T-cell (primary cell): Measurements from ENCODE around the gene ELFN2. TPM values are rescaled to one million over a fixed set of nuclear protein-coding genes. Genes with fewer than 3 reads are reported as not detected.

ENCODE experiments used
- ATAC-seq, 4 experiments: fragments of 200-7000 bp in 3 of 4; fragments of 150-1000 bp in 1 of 4; cut with Tn5 transposase; replicated peaks in 1 of 4; 1 replicate in 3 of 4; 2 replicates in 1 of 4; pipeline ENCODE4 v1.10.0; 2021; ENCODE audit warnings: moderate library complexity in 3 of 4, mild to moderate bottlenecking in 2 of 4, moderate number of reproducible peaks in 1 of 4
- CTCF ChIA-PET, 2 donors: fragments of 300-600 bp; sonication (Branson Sonifier 250); formaldehyde crosslinking; loops; one replicate each; lab custom pipeline; 2022; ENCODE audit warnings: antibody characterized with exemption in 2 of 2; lab: Charles Lee
- POLR2A ChIA-PET, 2 donors: fragments of 300-600 bp; sonication (Branson Sonifier 250); formaldehyde crosslinking; loops; one replicate each; lab custom pipeline; 2022; ENCODE audit warnings: antibody characterized with exemption in 2 of 2; lab: Charles Lee
- DNase-seq, 35 experiments: peaks; one replicate each; pipeline versions ENCODE4 v3.0.0 to v3.0.0-alpha.2; 2013 to 2023
- H3K27ac ChIP-seq: one replicate; pipeline ENCODE4 v1.5.1; 2013; ENCODE audit warnings: low read length
- H3K27me3 ChIP-seq, 2 experiments: replicated peaks in 1 of 2; 1 replicate in 1 of 2; 2 replicates in 1 of 2; pipeline versions ENCODE4 v1.6.1 to v1.7.0; 2013; ENCODE audit warnings: low read length in 1 of 2, mixed read lengths in 1 of 2; ENCODE audit not compliant: control insufficient read depth in 2 of 2, insufficient read depth in 2 of 2; ENCODE audit errors: extremely low read depth in 1 of 2
- H3K36me3 ChIP-seq, 2 donors: 1 replicate in 1 of 2; 2 replicates in 1 of 2; pipeline versions ENCODE4 v1.6.1 to v1.7.0; 2013; ENCODE audit warnings: low read length in 1 of 2; ENCODE audit not compliant: control insufficient read depth in 2 of 2, insufficient read depth in 1 of 2; ENCODE audit errors: extremely low read depth in 1 of 2
- H3K4me1 ChIP-seq, 2 experiments: 1 replicate in 1 of 2; 2 replicates in 1 of 2; pipeline versions ENCODE4 v1.6.1 to v1.7.0; 2013; ENCODE audit warnings: low read length in 2 of 2, mixed read lengths in 1 of 2; ENCODE audit not compliant: insufficient read depth in 2 of 2, control insufficient read depth in 1 of 2; ENCODE audit errors: extremely low read depth in 1 of 2
- H3K4me3 ChIP-seq, 2 donors: 1 replicate in 1 of 2; 2 replicates in 1 of 2; pipeline versions ENCODE4 v1.5.1 to v1.7.0; 2013; ENCODE audit warnings: mild to moderate bottlenecking in 2 of 2, low read length in 1 of 2, moderate library complexity in 1 of 2; ENCODE audit not compliant: control insufficient read depth in 1 of 2; ENCODE audit errors: extremely low read depth in 1 of 2
- H3K9me3 ChIP-seq: 2 replicates; pipeline ENCODE4 v1.7.0; 2013
- H3K27ac Mint-ChIP-seq, 2 donors: one replicate each; pipeline ENCODE4 v1.8.0; 2020 to 2021; ENCODE audit warnings: mild to moderate bottlenecking in 2 of 2, mixed read lengths in 2 of 2
- H3K27me3 Mint-ChIP-seq, 2 donors: one replicate each; pipeline ENCODE4 v1.8.0; 2021 to 2022; ENCODE audit warnings: mixed read lengths in 2 of 2
- H3K36me3 Mint-ChIP-seq: one replicate; pipeline ENCODE4 v1.8.0; 2021; ENCODE audit warnings: mixed read lengths
- H3K4me1 Mint-ChIP-seq, 3 donors: one replicate each; pipeline ENCODE4 v1.8.0; 2020 to 2022; ENCODE audit warnings: mixed read lengths in 3 of 3, mild to moderate bottlenecking in 1 of 3
- H3K4me3 Mint-ChIP-seq, 3 donors: one replicate each; pipeline ENCODE4 v1.8.0; 2020 to 2022; ENCODE audit warnings: mild to moderate bottlenecking in 3 of 3, mixed read lengths in 3 of 3, moderate library complexity in 3 of 3
- H3K9me3 Mint-ChIP-seq, 3 donors: one replicate each; pipeline ENCODE4 v1.8.0; 2020 to 2022; ENCODE audit warnings: mixed read lengths in 3 of 3
- WGBS: methylation state at CpG from one replicate; pipeline ENCODE4 v1.1.5; 2013; ENCODE audit warnings: missing lambda C conversion rate; ENCODE audit not compliant: insufficient coverage; 5-methylcytosine and 5-hydroxymethylcytosine counted together
- total RNA-seq, 35 experiments: library from RNA in 6 of 35; stranded (reverse) in 6 of 35; fragments of 120-200 nt in 1 of 35; gene quantifications; one replicate each; pipeline versions ENCODE4 v1.2.1 to v1.2.4 and lab custom pipeline; 2013 to 2026

The ELFN2 gene
- total RNA-seq, 5 donors from 2014 or later (not counting 1 experiment from before 2014, with no cell fraction given), result 0.09 to 0.88 (median 0.70) TPM

DNA sequence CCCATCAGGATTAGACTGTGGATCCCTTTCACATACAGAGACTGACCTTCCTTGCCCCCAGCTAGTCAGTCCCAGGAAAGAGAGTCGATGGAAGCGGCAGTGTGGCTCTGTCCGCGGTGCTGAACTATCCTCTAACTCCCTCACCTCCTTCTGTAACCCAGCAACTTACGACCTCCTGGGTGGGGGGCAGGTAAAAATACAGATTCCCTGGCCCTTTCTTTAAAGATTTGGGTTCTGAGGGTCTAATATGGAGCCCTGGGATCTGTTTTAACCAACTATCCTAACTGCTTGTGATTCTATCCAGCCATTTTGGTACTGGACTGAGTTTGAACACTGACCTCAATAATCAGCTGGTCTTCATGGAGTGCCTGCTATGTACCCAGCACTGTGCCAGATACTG, 35.7 kb upstream of the ELFN2 start:
- Histone ChIP-seq H3K4me1 (no peaks in the 10 kb centered on the region), H3K36me3 (peaks cover 11 to 31% of the 10 kb centered on the region in 2 donors), H3K27ac (no peak overlapping the region), H3K9me3 (no peaks in the 10 kb centered on the region), H3K4me3 (no peak overlapping the region), H3K27me3 (no peaks in the 10 kb centered on the region)
- POLR2A ChIA-PET, result no interaction called here
- Mint-ChIP-seq H3K4me1 (peaks cover 2 to 22% (median 9%) of the 10 kb centered on the region in 3 donors), H3K36me3 (peaks cover 39% of the 10 kb centered on the region), H3K4me3 (no peak overlapping the region), H3K27ac (no peak overlapping the region), H3K9me3 (no peaks in the 10 kb centered on the region), H3K27me3 (no peaks in the 10 kb centered on the region)
- ATAC-seq (no peak), DNase-seq (peak in 1 of 35 experiments; percentile 27)
- WGBS, result no CpG with 5 or more reads among the region's 5 CpGs
- CTCF ChIA-PET, result no interaction called here

DNA sequence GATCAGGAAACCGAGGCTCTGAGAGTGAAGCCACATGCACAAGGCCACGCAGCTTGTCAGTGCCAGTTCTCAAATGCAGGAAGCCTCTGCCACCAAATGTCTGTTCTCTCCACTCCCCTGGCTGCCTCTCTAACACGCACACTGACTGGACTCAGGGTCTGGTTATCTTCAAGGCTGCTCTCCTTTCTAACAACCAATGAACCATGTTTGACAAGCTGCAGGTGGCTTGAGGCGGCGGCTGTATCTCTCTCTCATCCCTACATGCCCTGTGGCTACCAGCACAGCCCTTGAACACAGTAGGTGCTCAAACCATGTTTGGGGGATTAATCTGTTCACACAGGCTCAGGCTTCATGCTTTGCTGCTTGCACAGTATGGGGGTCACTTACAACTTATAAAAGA, 35.2 kb upstream of the ELFN2 start:
- H3K27me3 ChIP-seq, result no peaks in the 10 kb centered on the region
- no peak overlapping the region for H3K27ac ChIP-seq
- no peaks in the 10 kb centered on the region for H3K9me3 ChIP-seq
- peaks cover 11 to 26% of the 10 kb centered on the region in 2 donors for H3K36me3 ChIP-seq
- H3K36me3 Mint-ChIP-seq, result peaks cover 36% of the 10 kb centered on the region
- H3K4me1 ChIP-seq, result peaks cover 0 to 1% of the 10 kb centered on the region in 2 experiments
- no peak for DNase-seq
- H3K4me3 Mint-ChIP-seq, result no peak overlapping the region
- ChIA-PET POLR2A (no interaction called here), CTCF (interaction anchor here in 1 of 2 donors (0.7 kb wide), 1 partner anchor 466 kb away, joined by 3 read pairs; no protein-coding TSS in a partner anchor)
- peak overlapping the region in 1 of 2 donors; percentile 3 for H3K27ac Mint-ChIP-seq
- ATAC-seq, result no peak
- peaks cover 2 to 19% (median 8%) of the 10 kb centered on the region in 3 donors for H3K4me1 Mint-ChIP-seq
- no peaks in the 10 kb centered on the region for H3K9me3 Mint-ChIP-seq
- WGBS, result 90% methylated on average over 3 of the region's 5 CpGs
- no peaks in the 10 kb centered on the region for H3K27me3 Mint-ChIP-seq
- no peak overlapping the region for H3K4me3 ChIP-seq

DNA sequence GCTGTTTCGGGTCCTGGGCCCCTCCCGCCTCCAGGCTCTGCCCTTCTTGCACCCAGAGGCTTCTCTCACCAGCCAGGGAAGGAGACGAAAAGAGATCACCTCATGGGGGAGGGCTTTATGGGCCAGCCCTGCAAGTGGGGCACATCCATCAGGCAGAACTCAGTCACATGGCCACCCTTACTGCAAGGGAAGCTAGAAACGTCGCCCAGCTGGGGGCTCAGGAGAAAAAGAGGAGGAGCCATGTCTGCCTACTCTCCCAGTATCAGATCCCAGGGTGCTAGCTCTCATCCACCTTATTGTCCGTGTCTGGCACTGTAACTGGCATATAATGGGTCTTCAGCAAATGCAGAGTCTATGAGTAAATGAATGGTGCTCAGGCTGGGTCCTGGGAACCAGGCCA, 34.7 kb upstream of the ELFN2 start:
- peak overlapping the region in 1 of 2 donors; percentile 3 for H3K27ac Mint-ChIP-seq
- ATAC-seq (no peak), DNase-seq (no peak)
- no peaks in the 10 kb centered on the region for H3K27me3 Mint-ChIP-seq
- peaks cover 0 to 3% of the 10 kb centered on the region in 2 experiments for H3K4me1 ChIP-seq
- CTCF ChIA-PET, result interaction anchor here in 1 of 2 donors (0.7 kb wide), 1 partner anchor 465 kb away, joined by 3 read pairs; no protein-coding TSS in a partner anchor
- no peak overlapping the region for H3K27ac ChIP-seq
- no peaks in the 10 kb centered on the region for H3K9me3 Mint-ChIP-seq
- H3K9me3 ChIP-seq, result no peaks in the 10 kb centered on the region
- no peak overlapping the region for H3K4me3 Mint-ChIP-seq
- POLR2A ChIA-PET, result interaction anchor here in 1 of 2 donors (0.6 kb wide), 1 partner anchor 62 kb away, joined by 3 read pairs; no protein-coding TSS in a partner anchor
- H3K36me3 ChIP-seq, result peaks cover 11 to 22% of the 10 kb centered on the region in 2 donors
- no peak overlapping the region for H3K4me3 ChIP-seq
- H3K27me3 ChIP-seq, result no peaks in the 10 kb centered on the region
- H3K36me3 Mint-ChIP-seq, result peaks cover 32% of the 10 kb centered on the region
- 65% methylated on average over 5 of the region's 6 CpGs for WGBS
- peaks cover 5 to 22% (median 9%) of the 10 kb centered on the region in 3 donors for H3K4me1 Mint-ChIP-seq

DNA sequence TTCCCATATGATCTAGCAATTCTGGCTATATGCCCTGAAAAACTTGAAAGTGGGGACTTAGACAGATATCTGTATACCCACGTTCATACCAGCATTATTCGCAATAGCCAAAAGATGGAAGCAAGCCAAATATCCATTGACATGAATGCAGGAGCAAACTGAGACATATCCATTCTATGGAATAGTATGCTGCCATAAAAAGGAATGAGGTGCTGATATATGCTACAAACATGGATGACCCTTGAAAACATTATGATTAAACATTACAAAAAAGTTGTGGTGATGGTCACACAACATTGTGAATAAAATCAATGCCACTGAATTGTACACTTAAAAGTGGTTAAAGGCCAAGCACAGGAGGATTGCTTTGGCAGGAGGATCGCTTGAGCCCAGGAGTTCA, 33.4 kb upstream of the ELFN2 start:
- Histone ChIP-seq H3K4me1 (peaks cover 0 to 3% of the 10 kb centered on the region in 2 experiments), H3K9me3 (no peaks in the 10 kb centered on the region), H3K27ac (no peak overlapping the region), H3K36me3 (peaks cover 3 to 10% of the 10 kb centered on the region in 2 donors), H3K4me3 (no peak overlapping the region), H3K27me3 (peaks cover 0 to 2% of the 10 kb centered on the region in 2 experiments)
- CTCF ChIA-PET, result interaction anchor here in 1 of 2 donors (0.6 kb wide), 1 partner anchor 84 kb away, joined by 3 read pairs; no protein-coding TSS in a partner anchor
- ATAC-seq (no peak), DNase-seq (no peak)
- Mint-ChIP-seq H3K27ac (no peak overlapping the region), H3K27me3 (no peaks in the 10 kb centered on the region), H3K36me3 (peaks cover 24% of the 10 kb centered on the region), H3K4me3 (no peak overlapping the region), H3K4me1 (peaks cover 3 to 19% (median 8%) of the 10 kb centered on the region in 3 donors), H3K9me3 (no peaks in the 10 kb centered on the region)
- POLR2A ChIA-PET, result no interaction called here
- WGBS, result 100% methylated on average over 1 of the region's 3 CpGs

DNA sequence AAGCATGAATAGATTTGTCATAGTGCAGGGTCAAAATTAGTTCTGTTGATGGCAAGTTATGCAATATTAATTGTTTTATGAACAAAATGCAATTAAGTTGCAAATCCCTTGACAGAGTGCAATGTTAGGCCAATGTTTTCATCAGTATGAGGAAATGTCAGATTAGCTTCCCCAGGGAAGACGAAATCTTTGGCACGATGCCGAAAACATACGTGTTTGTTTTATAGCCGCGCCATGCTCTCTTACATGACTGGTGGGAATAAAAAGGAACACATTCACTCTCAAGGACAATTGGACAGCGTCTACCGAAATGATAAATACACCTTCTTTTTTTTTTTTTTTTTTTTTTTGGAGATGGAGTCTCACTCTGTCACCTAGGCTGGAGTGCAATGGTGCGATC, 31.9 kb upstream of the ELFN2 start:
- Histone ChIP-seq H3K9me3 (no peaks in the 10 kb centered on the region), H3K4me1 (peaks cover 0 to 3% of the 10 kb centered on the region in 2 experiments), H3K4me3 (no peak overlapping the region), H3K27ac (no peak overlapping the region), H3K36me3 (peaks cover 2 to 7% of the 10 kb centered on the region in 2 donors), H3K27me3 (peaks cover 0 to 2% of the 10 kb centered on the region in 2 experiments)
- 100% methylated on average over 1 of the region's 9 CpGs for WGBS
- DNase-seq (no peak), ATAC-seq (no peak)
- no peak overlapping the region for H3K4me3 Mint-ChIP-seq
- POLR2A ChIA-PET, result no interaction called here
- H3K4me1 Mint-ChIP-seq, result peaks cover 3 to 8% (median 5%) of the 10 kb centered on the region in 3 donors
- CTCF ChIA-PET, result interaction anchor here (0.6 to 0.9 kb wide), 3 partner anchors 25 to 148 kb away, joined by 4 to 15 read pairs (median 5); no protein-coding TSS in a partner anchor
- peaks cover 25% of the 10 kb centered on the region for H3K36me3 Mint-ChIP-seq
- no peaks in the 10 kb centered on the region for H3K27me3 Mint-ChIP-seq
- no peaks in the 10 kb centered on the region for H3K9me3 Mint-ChIP-seq
- H3K27ac Mint-ChIP-seq, result no peak overlapping the region

DNA sequence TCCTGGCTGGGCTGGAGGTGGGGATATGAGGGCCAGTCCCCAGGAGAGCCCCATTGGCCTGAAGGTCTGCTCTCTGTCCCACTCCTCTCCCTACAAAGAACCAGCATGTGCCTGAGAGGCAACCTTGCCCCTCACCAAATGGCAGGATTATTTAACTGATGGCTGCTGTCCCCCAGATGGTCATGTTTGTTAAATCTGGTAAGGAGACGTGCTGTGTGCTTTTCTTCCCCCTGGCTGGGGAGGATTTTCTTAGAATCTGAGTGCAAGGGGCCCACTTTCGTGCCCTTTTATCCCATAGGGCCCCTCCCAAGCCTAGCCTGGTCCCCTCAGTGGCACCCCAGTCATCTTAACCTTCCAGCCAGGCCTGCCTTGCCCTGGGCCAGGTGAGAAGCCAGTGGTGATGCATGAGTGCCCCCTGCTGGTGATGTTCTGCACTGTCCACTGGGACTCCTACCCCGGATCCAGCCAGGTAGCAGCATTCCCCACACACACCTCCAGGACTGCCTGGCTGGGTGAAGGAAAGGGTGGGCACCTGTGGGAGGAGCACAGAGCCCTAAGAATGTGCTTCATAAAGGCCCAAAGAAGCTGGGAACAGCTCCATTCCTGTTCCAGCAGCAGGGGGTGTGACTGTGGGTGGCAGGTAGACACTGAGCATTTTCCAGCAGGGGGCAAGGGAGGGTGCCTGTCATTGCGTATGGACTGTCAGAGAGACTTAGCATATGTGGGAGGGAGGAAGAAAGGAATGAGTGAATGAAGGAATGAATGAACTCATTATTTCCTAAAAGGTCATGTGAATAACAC, 30.0 kb upstream of the ELFN2 start:
- DNase-seq (peak; percentile 53 to 88 (median 79)), ATAC-seq (peak; percentile 79 to 98 (median 96))
- Mint-ChIP-seq H3K4me1 (peaks cover 3 to 8% (median 5%) of the 10 kb centered on the region in 3 donors), H3K27me3 (no peaks in the 10 kb centered on the region), H3K36me3 (peaks cover 25% of the 10 kb centered on the region), H3K9me3 (no peaks in the 10 kb centered on the region), H3K4me3 (no peak overlapping the region), H3K27ac (no peak overlapping the region)
- POLR2A ChIA-PET, result no interaction called here
- WGBS, result 20% methylated on average over 1 of the region's 4 CpGs
- Histone ChIP-seq H3K27me3 (peaks cover 0 to 2% of the 10 kb centered on the region in 2 experiments), H3K4me3 (no peak overlapping the region), H3K9me3 (no peaks in the 10 kb centered on the region), H3K4me1 (peaks cover 0 to 3% of the 10 kb centered on the region in 2 experiments), H3K36me3 (peaks cover 0 to 7% of the 10 kb centered on the region in 2 donors), H3K27ac (no peak overlapping the region)
- CTCF ChIA-PET, result interaction anchor here in 1 of 2 donors (1.4 kb wide), 1 partner anchor 198 kb away, joined by 3 read pairs; no protein-coding TSS in a partner anchor
